ENCODE measurements around the gene GNMT. TPM values are rescaled to one million over a fixed set of nuclear protein-coding genes. Genes with fewer than 3 reads are reported as not detected.

GNMT gene
- total and polyA plus RNA-seq, 2 of the 8 experiments (the other 6 are each of a cell fraction or from before 2014, with no cell fraction given), result 1.8 to 3.4 TPM

- DNase-seq (ENCODE audit: low read depth in 1 of 2, low spot score in 2 of 2) (peak; percentile 76 to 89), FAIRE-seq (no peak)
- peak within 1 kb of the TSS; percentile 34 to 89 (median 62) for H3K9ac ChIP-seq (replicated peaks in 1 of 4; ENCODE audit: extremely low read depth in 1 of 4, low read depth in 3 of 4, low read length in 3 of 4)
- H3K4me3 ChIP-seq (ENCODE audit: extremely low read depth in 1 of 4, insufficient read depth in 2 of 4, low read depth in 3 of 4, low read length in 4 of 4), result peak within 1 kb of the TSS; percentile 67 to 92 (median 70)
- H4K20me1 ChIP-seq (replicated peaks in 1 of 2; ENCODE audit: control insufficient read depth in 1 of 2, insufficient read depth in 2 of 2, low read length in 2 of 2), result peaks cover 0 to 1% of the 10 kb centered on the region in 2 experiments
- H2BK12ac ChIP-seq (ENCODE audit: low read depth, low read length), result no peak within 1 kb of the TSS
- peak within 1 kb of the TSS; percentile 66 for H2BK15ac ChIP-seq (ENCODE audit: low read length)
- peak within 1 kb of the TSS; percentile 91 to 97 for H3K4me2 ChIP-seq (ENCODE audit: insufficient read depth in 1 of 2, low read depth in 2 of 2, low read length in 2 of 2)
- no peaks in the 10 kb centered on the region for H3K9me3 ChIP-seq (ENCODE audit: insufficient read depth in 2 of 2, low read depth in 1 of 2, low read length in 1 of 2)
- peaks cover 11% of the 10 kb centered on the region for H3K23me2 ChIP-seq (ENCODE audit: low read depth, low read length)
- H3K27ac ChIP-seq (ENCODE audit: low read depth, low read length), result no peak within 1 kb of the TSS
- peak within 1 kb of the TSS; percentile 90 for H2AFZ ChIP-seq (ENCODE audit: low read length)
- ChIA-PET POLR2A (ENCODE audit: partially characterized antibody) (interaction anchor here (0.5 to 3.8 kb wide), 24 partner anchors 8 to 545 kb away, joined by 3 to 27 read pairs (median 4); partner anchors contain the start of genes CNPY3, CUL7, GNMT and KLC4), CTCF (ENCODE audit: partially characterized antibody) (interaction anchor here (0.6 to 4.4 kb wide), 12 partner anchors 8 to 657 kb away, joined by 3 to 33 read pairs (median 4); no protein-coding TSS in a partner anchor)
- peaks cover 4 to 10% (median 6%) of the 10 kb centered on the region in 4 experiments; a peak in 3 of 7 replicates for H3K4me1 ChIP-seq (replicated peaks in 1 of 4; ENCODE audit: control insufficient read depth in 3 of 4, insufficient read depth in 4 of 4, low read length in 3 of 4)
- no peak within 1 kb of the TSS for H2AK5ac ChIP-seq (ENCODE audit: low read depth, low read length)
- no peak within 1 kb of the TSS for H3K23ac ChIP-seq (ENCODE audit: insufficient read length)
- no peak within 1 kb of the TSS for H4K91ac ChIP-seq (replicated peaks; ENCODE audit: insufficient read length, low read length)
- 2% methylated on average over 52 of the region's 59 CpGs; no CpG with 5 or more reads in 1 of the 2 experiments for WGBS, 2 experiments (ENCODE audit: extremely low coverage in 1 of 2, insufficient coverage in 1 of 2, insufficient read length in 1 of 2, insufficient replicate concordance in 2 of 2, low coverage in 1 of 2, low lambda C conversion rate in 2 of 2, missing lambda C conversion rate in 1 of 2)
- H2BK20ac ChIP-seq (ENCODE audit: low read length), result no peak within 1 kb of the TSS
- no peaks in the 10 kb centered on the region for H3K27me3 ChIP-seq (replicated peaks in 1 of 4; ENCODE audit: control insufficient read depth in 3 of 4, extremely low read depth in 1 of 4, insufficient read depth in 3 of 4, low read length in 3 of 4)
- peak within 1 kb of the TSS; percentile 22 for H3K4ac ChIP-seq (replicated peaks; ENCODE audit: insufficient read length, low read depth, low read length)
- H3K18ac ChIP-seq (ENCODE audit: extremely low read depth, low read length), result peak within 1 kb of the TSS; percentile 44
- peak within 1 kb of the TSS; percentile 65 for H4K8ac ChIP-seq (ENCODE audit: extremely low read depth, insufficient read depth, low read length)
- H3K56ac ChIP-seq (replicated peaks; ENCODE audit: insufficient read length, low read depth, low read length), result peak within 1 kb of the TSS; percentile 46
- H3K79me1 ChIP-seq (ENCODE audit: low read depth, low read length), result no peaks in the 10 kb centered on the region; the same call in 1 of the 2 replicates
- H3K14ac ChIP-seq (ENCODE audit: insufficient read length), result no peak within 1 kb of the TSS
- peak within 1 kb of the TSS; percentile 20 for H4K5ac ChIP-seq (ENCODE audit: insufficient read length, low read depth, low read length)
- no peak within 1 kb of the TSS for H2BK120ac ChIP-seq (replicated peaks; ENCODE audit: low read depth, low read length)
- H3K36me3 ChIP-seq (ENCODE audit: control insufficient read depth in 2 of 4, insufficient read depth in 4 of 4, low read length in 3 of 4), result no peaks in the 10 kb centered on the region; a peak in 1 of 8 replicates
- H2BK5ac ChIP-seq (ENCODE audit: low read depth, low read length), result peak within 1 kb of the TSS; percentile 18; the same call in 1 of the 2 replicates
- peaks cover 0 to 3% of the 10 kb centered on the region in 2 experiments; a peak in 1 of 4 replicates for H3K79me2 ChIP-seq (ENCODE audit: control insufficient read depth in 1 of 2, insufficient read depth in 2 of 2, low read length in 2 of 2)
- TF ChIP-seq KDM4A (IDR thresholded peaks at IDR 0.05; ENCODE audit: low read depth, low read length, severe bottlenecking), result peak; percentile 75
- peak; percentile 72; the same call in 1 of the 2 replicates for TF ChIP-seq TBP (IDR thresholded peaks at IDR 0.05; ENCODE audit: low read depth, low read length)
- TF ChIP-seq EP300 (IDR thresholded peaks at IDR 0.05; ENCODE audit: borderline replicate concordance in 1 of 2, low read depth in 2 of 2, low read length in 2 of 2), result no peak
- TF ChIP-seq SIN3A (conservative IDR thresholded peaks at IDR 0.05 in 1 of 2, IDR thresholded peaks at IDR 0.05 in 1 of 2; ENCODE audit: low read depth in 1 of 2, low read length in 2 of 2), result peak; percentile 84 to 96; a peak in 2 of 4 replicates
- peak; percentile 26; the same call in 1 of the 2 replicates for TF ChIP-seq SP4 (IDR thresholded peaks at IDR 0.05; ENCODE audit: low read length)
- TF ChIP-seq TAF7 (optimal IDR thresholded peaks at IDR 0.05; ENCODE audit: borderline replicate concordance, low read depth, low read length), result peak; percentile 16
- TF ChIP-seq RBBP5 (IDR thresholded peaks at IDR 0.05; ENCODE audit: borderline replicate concordance, low read depth, low read length), result peak; percentile 70; the same call in 1 of the 2 replicates
- TF ChIP-seq CHD2 (IDR thresholded peaks at IDR 0.05; ENCODE audit: low read length), result peak; percentile 32; the same call in 1 of the 2 replicates
- TF ChIP-seq, protein P1, sequence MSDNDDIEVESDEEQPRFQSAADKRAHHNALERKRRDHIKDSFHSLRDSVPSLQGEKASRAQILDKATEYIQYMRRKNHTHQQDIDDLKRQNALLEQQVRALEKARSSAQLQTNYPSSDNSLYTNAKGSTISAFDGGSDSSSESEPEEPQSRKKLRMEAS (IDR thresholded peaks at IDR 0.05), result peak; percentile 54
- TF ChIP-seq E2F6 (IDR thresholded peaks at IDR 0.05), result no peak
These were observed 18.4 kb downstream of the GNMT start, which contains the start of gene PEX6 for GRCh38 chr6:42978839-42979522. TSS of gene PEX6 (minus strand) at chr6:42979181. CDS start at chr6:42979150, 31 bp downstream.

All from H1 (cell line).